Measurements from ENCODE around the gene NOS1AP.

DNA sequence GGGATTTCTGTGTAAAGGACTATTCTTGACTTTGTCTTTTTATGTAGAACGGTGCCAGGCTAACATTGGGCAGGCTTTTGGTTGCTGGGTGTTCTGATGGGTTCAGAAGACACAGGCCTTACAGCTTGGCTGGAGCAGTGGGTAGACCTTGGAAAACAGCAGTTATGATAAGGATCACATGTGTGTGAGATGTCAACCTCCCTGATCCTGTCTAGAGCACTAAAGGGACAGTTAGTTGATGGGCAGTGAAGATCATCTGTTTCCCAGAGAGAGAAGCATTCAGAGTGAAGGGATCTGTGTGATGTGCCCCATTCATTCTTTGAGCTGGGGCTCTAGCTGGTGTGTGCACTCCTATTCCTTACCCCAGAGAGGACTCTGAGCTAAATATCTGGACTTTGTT lies 88.0 kb downstream of the NOS1AP start:
- no peak for TF ChIP-seq POLR2A (IDR thresholded peaks at IDR 0.05; ENCODE audit: extremely low read depth, insufficient read length)
- TF ChIP-seq, protein P1, sequence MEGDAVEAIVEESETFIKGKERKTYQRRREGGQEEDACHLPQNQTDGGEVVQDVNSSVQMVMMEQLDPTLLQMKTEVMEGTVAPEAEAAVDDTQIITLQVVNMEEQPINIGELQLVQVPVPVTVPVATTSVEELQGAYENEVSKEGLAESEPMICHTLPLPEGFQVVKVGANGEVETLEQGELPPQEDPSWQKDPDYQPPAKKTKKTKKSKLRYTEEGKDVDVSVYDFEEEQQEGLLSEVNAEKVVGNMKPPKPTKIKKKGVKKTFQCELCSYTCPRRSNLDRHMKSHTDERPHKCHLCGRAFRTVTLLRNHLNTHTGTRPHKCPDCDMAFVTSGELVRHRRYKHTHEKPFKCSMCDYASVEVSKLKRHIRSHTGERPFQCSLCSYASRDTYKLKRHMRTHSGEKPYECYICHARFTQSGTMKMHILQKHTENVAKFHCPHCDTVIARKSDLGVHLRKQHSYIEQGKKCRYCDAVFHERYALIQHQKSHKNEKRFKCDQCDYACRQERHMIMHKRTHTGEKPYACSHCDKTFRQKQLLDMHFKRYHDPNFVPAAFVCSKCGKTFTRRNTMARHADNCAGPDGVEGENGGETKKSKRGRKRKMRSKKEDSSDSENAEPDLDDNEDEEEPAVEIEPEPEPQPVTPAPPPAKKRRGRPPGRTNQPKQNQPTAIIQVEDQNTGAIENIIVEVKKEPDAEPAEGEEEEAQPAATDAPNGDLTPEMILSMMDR (IDR thresholded peaks at IDR 0.05; ENCODE audit: low read depth, low read length): no peak
